ENCODE results near the gene AIFM1.

The AIFM1 gene

GRCh38 chrX:130136496-130136895 is 29.1 kb downstream of the AIFM1 start:
- no peak overlapping the region for H3K27ac ChIP-seq
- TF ChIP-seq CTCF (conservative IDR thresholded peaks at IDR 0.05) = no peak

- H3K27ac ChIP-seq = no peak overlapping the region
- TF ChIP-seq CTCF (conservative IDR thresholded peaks at IDR 0.05) = no peak
Measured at GRCh38 chrX:130130990-130131389, 34.7 kb downstream of the AIFM1 start.

- H3K27ac ChIP-seq = no peak overlapping the region
- no peak for TF ChIP-seq CTCF (conservative IDR thresholded peaks at IDR 0.05)
Measured at GRCh38 chrX:130125091-130125874, 40.4 kb downstream of the AIFM1 start.

- TF ChIP-seq CTCF (conservative IDR thresholded peaks at IDR 0.05) = no peak
- H3K27ac ChIP-seq = no peak overlapping the region
Measured at GRCh38 chrX:130124577-130124976, 41.1 kb downstream of the AIFM1 start.

GRCh38 chrX:130121505-130121800 is 44.2 kb downstream of the AIFM1 start:
- TF ChIP-seq CTCF (conservative IDR thresholded peaks at IDR 0.05) = no peak
- H3K27ac ChIP-seq = no peak overlapping the region

GRCh38 chrX:130120746-130121504 is 44.7 kb downstream of the AIFM1 start:
- H3K27ac ChIP-seq = no peak overlapping the region
- no peak for TF ChIP-seq CTCF (conservative IDR thresholded peaks at IDR 0.05)

GRCh38 chrX:130120321-130120731 is 45.3 kb downstream of the AIFM1 start:
- TF ChIP-seq CTCF (conservative IDR thresholded peaks at IDR 0.05) = no peak
- no peak overlapping the region for H3K27ac ChIP-seq
